IPS-18c (cell line): ENCODE results near the gene EDDM3A.
"Not testable (repeated sequence)": the region's sequence is repeated elsewhere in the genome, so short reads cannot be mapped to it uniquely, and the experiment has no call there.

ENCODE experiments used
- H3K4me3 ChIP-seq: 2 replicates; pipeline ENCODE4 v1.7.0; 2013; ENCODE audit warnings: low read depth, mild to moderate bottlenecking, low read length, moderate library complexity; ENCODE audit not compliant: insufficient read depth
- H3K9me3 ChIP-seq: one replicate; pipeline ENCODE4 v1.6.1; 2013; ENCODE audit warnings: mild to moderate bottlenecking, low read length, moderate library complexity; ENCODE audit not compliant: control insufficient read depth, insufficient read depth

Gene EDDM3A

DNA sequence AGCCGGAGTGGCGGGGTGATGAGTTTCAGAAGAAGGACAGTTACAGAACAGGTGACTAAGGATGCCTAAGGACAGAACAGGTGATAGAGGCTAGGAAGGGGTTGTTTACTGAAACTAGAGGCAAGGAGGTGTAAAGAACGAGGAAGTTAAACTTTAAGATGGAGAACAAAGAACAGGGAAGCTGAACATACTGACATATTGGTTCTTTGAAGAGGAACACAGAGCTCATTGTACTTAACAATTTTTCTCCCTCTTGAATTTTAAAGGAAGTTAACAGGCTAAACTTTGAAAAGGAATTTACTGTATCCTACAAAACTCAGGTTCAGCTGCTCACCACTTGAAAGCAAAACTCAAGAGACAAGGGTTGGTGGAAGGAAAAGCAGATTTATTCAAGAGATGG, 19.6 kb upstream of the EDDM3A start:
- H3K9me3 ChIP-seq, H3K4me3 ChIP-seq: not testable (repeated sequence)

DNA sequence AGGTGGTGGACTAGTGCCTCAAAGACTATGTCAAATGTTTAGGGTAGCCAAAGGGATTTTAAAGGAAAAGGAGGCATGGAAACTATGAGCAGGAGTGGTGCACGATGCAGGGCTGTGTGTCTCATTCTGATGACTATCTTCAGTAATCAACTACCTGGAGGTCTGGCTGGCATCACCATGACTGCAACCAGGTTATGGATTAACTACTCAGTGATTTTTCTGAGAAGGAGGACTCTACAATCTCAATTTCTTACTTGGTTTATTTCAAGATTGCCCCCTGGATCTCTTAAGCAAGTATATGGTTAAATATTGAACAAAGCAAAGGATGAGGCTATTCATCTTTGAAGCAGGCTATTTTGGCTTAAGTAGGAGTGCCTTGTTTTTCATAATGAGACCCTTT, 19.2 kb upstream of the EDDM3A start:
- Histone ChIP-seq H3K9me3 (no peaks in the 10 kb centered on the region), H3K4me3 (no peak overlapping the region)

DNA sequence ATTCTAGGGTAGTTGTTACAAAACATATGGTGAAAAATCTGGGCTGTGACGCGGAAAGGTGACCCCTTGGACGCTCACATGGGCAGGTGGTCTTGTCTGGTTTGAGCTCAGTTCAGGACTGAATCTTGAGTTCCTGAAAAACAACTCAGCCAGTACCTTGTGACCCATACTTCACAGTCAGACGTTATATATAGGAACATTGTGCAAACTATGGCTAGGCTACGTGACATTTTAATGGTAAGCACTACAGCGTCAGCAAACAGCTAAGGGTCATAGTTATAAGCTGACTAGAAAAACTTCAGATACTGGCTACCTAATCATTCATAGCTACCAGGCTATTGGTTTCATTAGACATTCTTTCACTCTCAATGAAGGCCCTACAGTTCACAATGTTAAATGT, 14.8 kb upstream of the EDDM3A start:
- no peaks in the 10 kb centered on the region for H3K9me3 ChIP-seq
- no peak overlapping the region for H3K4me3 ChIP-seq

DNA sequence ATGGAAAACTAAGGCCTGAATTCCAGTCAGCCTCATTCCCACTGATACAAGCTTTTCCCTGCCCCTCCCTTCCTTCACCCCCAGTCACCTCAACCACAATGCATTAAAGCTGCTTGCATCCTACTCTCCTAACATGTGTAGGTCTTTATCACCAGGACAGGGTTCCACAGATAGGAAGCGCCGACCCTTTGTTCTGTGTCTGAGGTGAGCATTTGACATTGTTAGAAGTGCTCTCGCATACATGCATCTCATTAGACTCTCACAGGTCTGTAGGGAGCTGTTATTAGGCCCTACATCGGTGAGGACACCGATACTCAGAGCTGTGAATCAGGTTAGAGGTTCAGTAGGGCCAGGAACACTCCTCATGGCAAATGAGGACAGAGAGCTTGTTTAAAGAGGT, 13.2 kb upstream of the EDDM3A start:
- Histone ChIP-seq H3K9me3 (no peaks in the 10 kb centered on the region), H3K4me3 (no peak overlapping the region)

DNA sequence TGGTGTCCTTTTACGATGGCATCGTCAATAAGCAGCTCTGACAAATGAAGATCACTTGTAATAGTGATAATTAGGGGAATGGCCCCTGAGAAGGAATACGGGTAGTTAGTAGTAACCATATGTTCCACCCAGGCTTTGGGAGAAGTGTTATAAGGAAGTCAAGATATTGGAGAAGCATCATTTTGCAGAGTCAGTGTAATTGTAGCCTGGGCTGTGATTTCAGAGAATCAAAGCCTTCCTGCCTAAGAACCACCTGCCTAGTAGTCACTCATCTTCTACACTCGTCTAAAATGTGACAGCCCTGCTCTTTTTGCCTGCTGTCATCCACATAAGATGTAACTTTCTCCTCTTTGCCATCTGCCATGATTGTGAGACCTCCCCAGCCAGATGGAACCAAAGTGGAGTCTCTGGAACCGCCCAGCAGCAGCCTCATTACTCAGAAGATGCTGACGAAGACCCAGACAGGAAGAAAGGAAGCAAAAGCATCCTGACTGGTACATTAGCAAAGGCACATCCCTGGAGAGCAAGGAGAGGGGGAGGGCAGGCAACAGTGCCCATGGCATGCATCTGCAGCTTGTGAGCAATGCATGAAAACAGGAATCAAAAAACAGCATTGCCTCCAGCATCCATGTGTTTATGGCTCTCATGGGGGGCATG, 12.6 kb upstream of the EDDM3A start:
- H3K9me3 ChIP-seq = no peaks in the 10 kb centered on the region
- no peak overlapping the region for H3K4me3 ChIP-seq

DNA sequence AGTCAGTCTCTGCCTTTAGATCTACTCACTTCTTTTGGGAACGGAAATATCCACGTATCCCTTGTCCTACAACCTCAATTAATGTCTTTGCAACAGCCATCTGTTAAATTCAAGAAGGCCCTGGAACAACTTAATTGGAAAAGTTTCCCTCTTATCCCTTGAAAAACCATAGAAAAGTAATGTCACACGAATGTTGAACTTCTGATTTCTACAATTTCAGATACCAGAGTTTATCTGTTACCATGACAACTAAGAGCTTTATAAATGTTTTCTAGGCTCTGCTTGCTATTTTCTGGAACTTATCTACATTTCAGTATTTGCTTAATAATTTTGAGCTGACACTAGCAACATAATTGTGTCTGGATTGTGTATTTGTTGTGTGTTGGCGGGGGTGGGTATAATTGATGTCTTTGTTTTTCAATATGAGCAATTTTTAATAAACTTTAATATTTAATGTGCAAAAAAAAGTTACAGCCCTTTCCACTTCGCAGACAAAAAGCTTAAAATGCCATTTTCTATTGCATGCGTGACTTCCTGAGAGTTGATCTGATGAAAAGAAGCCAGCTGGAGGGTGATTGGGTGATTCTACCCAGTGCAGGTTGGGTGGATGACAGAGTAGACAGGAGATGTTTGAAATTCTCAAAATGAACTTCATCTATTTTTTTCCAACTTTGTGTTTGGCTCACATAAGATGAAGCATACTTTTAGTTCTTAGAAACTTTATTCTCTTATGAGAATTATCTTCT, 11.8 kb upstream of the EDDM3A start:
- H3K4me3 ChIP-seq = no peak overlapping the region

DNA sequence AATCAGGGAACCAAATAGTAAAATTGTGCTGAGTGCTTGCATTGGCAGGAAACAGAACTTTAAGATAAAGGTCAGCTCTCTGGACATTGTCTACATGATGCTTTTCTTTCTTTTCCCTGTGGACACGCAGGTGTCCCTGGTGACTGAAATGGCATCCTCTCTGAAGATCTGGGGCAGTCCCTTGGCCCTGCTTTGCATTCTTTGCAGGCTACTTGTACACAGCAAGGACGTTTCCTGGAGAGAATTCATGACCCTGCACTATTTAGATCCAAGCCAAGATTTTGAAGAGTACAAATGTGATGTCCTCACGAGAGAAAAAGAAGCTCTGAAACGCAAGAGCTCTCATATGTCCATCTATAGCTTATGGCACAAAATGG, 11.3 kb upstream of the EDDM3A start:
- H3K9me3 ChIP-seq = no peaks in the 10 kb centered on the region
- no peak overlapping the region for H3K4me3 ChIP-seq

More for the DNA sequence above, 11.8 kb upstream of the EDDM3A start:
- no peaks in the 10 kb centered on the region for H3K9me3 ChIP-seq

DNA sequence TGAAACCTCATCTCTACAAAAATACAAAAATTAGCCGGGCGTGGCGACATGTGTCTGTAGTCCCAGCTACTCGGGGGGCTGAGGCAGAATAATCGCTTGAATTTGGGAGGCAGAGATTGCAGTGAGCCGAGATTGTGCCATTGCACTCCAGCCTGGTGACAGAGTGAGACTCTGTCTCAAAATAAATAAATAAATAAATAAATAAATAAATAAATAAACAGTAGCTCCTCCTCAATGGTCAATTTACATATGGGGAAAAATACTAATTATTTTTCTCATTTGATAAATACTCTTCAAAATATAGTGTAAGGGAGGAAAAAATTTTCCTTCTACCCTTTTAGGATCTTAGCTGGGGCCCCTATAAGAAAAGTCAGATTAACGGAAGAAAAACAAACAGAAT, 7.4 kb upstream of the EDDM3A start:
- not testable (repeated sequence) for H3K4me3 ChIP-seq, H3K9me3 ChIP-seq

DNA sequence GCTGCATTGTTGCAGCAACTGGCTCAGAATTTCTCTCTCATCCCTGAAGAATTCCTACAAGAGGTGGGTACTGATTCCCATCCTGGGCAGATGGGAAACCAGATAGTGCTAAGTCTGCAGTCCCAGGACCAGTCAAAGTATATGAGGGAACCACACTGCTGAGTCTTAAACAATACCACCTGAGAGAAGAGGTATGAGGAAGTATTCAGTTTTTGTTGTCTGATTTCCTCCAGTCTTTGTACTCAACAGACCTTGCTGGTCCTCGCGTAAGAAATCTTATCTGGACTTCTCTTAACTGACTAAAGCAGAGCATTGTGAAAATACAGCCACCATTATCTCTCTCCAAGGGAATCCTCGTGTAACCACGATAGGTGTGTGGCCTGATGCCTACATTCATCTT, 3.6 kb upstream of the EDDM3A start:
- H3K9me3 ChIP-seq = no peaks in the 10 kb centered on the region
- no peak overlapping the region for H3K4me3 ChIP-seq

DNA sequence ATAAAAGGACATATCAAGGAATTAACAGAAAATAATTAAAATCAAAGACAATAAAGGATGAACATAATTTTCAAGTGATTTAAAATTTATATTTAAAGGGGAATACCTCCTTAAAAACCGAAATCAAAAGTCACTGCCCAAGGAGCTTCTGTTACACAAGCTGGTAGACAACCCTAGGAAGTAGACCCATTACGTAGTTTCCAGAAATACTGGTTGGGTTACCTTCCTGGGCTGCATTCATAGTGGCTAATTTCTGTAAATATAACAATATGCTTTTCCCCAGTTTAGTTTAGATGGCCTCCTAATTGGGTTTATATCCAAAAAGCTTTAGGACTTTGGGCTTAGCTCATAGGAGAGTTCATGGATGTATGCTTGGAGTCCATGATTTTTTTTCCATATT, 2.1 kb upstream of the EDDM3A start:
- no peak overlapping the region for H3K4me3 ChIP-seq
- H3K9me3 ChIP-seq = no peaks in the 10 kb centered on the region

DNA sequence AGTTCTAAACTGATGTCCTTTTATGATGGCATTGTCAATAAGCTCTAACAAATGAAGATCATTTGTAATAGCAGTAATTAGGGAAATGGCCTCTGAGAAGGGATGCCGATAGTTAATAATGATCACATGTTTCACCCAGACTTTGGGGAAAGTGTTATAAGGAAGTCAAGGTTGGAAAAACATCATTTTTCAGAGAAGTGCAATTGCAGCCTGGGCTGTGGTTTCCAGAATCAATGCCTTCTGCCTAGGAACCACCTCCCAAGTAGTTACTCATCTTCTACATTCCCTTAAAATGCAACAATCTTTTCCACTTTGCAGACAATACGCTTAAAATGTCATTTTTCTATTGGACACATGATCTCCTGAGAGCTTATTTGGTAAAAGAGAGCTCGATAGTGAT, 879 bp downstream of the EDDM3A start:
- Histone ChIP-seq H3K4me3 (no peak overlapping the region), H3K9me3 (no peaks in the 10 kb centered on the region)

DNA sequence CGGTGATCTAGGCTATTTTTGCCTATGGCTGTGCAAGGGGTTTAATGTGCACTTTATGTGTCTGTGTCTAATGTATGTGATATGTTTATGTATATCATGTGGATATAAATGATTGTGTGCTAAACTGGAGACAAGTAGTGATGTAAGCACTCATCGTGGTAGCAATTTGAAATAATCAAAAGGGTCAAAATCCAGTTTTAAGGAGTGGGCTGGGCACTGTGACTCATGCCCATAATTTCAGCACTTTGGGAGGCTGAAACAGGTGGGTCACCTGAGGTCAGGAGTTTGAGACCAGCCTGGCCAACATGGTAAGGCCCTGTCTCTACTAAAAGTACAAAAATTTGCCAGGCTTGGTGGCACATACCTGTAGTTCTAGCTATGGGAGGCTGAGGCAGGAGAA, 2.8 kb downstream of the EDDM3A start:
- peaks cover 5% of the 10 kb centered on the region for H3K9me3 ChIP-seq
- H3K4me3 ChIP-seq = no peak overlapping the region

DNA sequence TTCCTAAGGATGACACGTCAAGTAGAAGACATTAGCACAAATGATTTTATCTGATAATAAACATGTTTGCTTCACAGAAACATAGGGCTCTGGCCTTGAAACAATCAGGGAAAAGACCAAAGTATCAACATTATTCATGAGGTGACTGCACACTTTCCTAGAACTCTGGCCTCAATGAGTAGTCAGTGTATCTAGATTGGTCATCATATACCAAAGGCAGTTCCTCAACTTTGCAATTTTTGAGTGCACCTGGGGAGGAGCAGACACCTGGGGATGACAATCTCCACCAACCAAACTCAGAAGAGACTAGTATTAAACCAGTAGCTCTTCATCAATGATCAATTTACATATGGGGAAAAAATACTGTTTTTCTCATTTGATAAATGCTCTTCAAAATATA, 4.5 kb downstream of the EDDM3A start:
- Histone ChIP-seq H3K9me3 (peaks cover 5% of the 10 kb centered on the region), H3K4me3 (no peak overlapping the region)

DNA sequence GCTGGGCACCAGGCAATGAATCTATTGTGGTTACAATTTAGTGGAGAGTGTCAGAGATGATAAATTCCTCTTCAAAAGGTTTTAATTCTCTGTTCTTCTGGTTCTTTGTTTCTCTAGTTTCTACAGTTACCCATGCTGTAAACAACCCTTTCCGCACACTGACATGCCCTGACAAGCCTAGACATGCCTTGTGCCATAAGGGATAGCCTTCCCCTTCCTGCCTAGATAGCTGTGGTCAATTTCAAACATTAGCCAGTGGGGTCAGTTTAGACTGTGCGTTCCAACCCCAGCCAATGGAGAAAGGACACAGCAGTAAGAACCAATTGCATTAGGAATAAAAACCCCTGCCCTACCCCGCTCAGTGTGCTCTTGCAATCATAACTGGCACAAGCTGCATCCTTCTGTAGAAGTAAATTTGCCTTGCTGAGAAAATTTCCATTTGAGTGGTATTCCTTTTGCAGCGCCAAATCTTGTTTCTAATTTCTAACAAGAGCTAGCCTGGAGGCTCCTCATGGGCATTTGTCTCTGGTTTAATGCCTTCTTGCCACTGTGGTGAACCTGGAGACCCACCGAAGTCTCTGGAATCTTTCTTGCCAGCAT, 6.4 kb downstream of the EDDM3A start:
- H3K4me3 ChIP-seq = no peak overlapping the region; the same call in 1 of the 2 replicates
- H3K9me3 ChIP-seq = peaks cover 5% of the 10 kb centered on the region

DNA sequence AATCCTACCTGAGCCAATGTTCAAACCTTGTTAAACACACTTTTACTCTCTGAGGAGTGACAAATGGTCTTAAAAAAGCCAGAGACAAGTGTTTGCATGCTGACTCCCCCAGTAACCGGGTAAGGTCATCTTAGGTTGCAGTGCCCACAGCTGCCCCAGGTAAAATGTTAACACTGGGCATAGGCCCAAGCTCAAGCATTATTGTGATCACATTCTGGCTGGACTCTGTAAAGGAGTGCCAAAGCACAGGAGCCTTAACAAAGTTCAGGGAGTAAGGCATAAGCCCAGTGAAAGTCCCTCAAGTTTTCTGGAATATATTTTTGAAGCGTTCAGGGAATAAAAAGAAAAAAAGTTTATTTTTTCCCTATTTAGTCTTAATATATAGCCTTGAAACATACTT, 8.6 kb downstream of the EDDM3A start:
- Histone ChIP-seq H3K4me3 (no peak overlapping the region), H3K9me3 (peaks cover 5% of the 10 kb centered on the region)

DNA sequence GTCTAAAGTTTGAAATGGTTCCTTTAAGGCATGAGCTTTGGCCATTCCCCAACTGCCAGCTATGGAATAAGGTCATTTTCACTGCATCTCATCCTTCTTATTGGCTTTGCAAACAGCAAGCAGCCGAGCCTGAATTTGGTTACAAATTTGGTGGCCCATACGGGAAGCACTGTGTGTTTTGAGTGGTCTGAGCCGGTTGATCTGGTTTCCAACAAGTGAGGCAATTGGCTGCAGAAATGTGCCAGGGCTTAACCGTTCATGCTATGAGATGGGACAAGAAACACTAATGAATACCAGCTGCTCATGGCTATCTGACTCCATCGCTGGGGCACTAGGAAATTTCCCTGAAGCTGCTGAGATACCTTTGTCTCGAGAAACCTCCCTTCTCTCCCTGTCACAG, 9.3 kb downstream of the EDDM3A start:
- no peak overlapping the region for H3K4me3 ChIP-seq

DNA sequence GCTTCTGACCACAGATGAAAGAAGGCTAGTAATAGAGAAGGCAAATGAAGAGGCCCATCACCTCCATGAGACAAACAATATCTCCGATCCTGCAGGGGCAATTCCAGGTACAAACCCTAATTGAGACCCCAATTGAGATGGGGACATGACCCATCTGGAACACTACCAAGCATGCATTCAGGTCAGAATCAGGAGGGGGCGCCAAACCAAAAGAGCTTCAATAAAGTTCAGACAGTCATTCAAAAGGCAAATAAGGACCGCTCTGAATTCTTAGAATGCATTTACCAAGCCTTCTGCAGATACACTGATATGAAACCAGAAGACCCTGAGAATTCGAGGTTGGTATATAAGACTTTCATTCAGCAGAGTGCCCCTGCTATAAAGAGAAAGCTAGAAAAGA, 12.3 kb downstream of the EDDM3A start:
- H3K9me3 ChIP-seq = no peaks in the 10 kb centered on the region

More for the DNA sequence above, 9.3 kb downstream of the EDDM3A start:
- H3K9me3 ChIP-seq = peaks cover 5% of the 10 kb centered on the region

DNA sequence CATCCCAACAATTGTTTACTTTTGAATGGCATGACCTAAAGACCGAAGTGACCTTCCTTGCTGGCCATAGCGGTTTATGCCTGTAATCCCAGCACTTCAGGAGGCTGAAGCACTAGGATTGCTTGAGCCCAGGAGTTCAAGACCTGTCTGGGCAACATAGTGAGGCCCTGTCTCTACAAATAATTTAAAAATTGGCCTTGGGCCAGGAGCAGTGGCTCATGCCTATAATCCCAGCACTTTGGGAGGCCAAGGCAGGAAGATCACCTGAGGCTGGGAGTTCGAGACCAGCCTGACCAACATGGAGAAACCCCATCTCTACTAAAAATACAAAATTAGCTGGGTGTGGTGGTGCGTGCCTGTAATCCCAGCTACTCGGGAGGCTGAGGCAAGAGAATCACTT, 13.8 kb downstream of the EDDM3A start:
- H3K9me3 ChIP-seq, H3K4me3 ChIP-seq: not testable (repeated sequence)

More for the DNA sequence above, 12.3 kb downstream of the EDDM3A start:
- H3K4me3 ChIP-seq = no peak overlapping the region
